MCF 10A (cell line): ENCODE results near the gene LIG3. TPM values are rescaled to one million over a fixed set of nuclear protein-coding genes. Genes with fewer than 3 reads are reported as not detected.

ENCODE experiments used
- BruUV-seq: library from RNA; stranded (reverse); fragments of 400-500 nt; replicated peaks from 2 replicates; lab custom pipeline; 2021; lab: Mats Ljungman, UMichigan
- CTCF ChIA-PET: fragments of 300-600 bp; sonication (Branson Sonifier 250); formaldehyde crosslinking; extraction: SDS; loops from one replicate; lab custom pipeline; 2021; ENCODE audit warnings: antibody characterized with exemption, inconsistent platforms; lab: Yijun Ruan, JAX
- POLR2A ChIA-PET: fragments of 300-600, 350-650 bp; sonication (Branson Sonifier 250); formaldehyde crosslinking; extraction: SDS; loops from one replicate; lab custom pipeline; 2020; ENCODE audit warnings: antibody characterized with exemption, inconsistent platforms; lab: Yijun Ruan, JAX
- DNase-seq: peaks from one replicate; pipeline ENCODE4 v3.0.0-alpha.2; 2018; ENCODE audit not compliant: unreplicated experiment
- H3K27ac Mint-ChIP-seq: one replicate; pipeline ENCODE4 v1.8.0; 2022; ENCODE audit warnings: mild to moderate bottlenecking, low read depth, mixed read lengths; ENCODE audit not compliant: unreplicated experiment
- H3K27me3 Mint-ChIP-seq: one replicate; pipeline ENCODE4 v1.8.0; 2022; ENCODE audit warnings: mixed read lengths; ENCODE audit not compliant: insufficient read depth, unreplicated experiment
- H3K36me3 Mint-ChIP-seq: one replicate; pipeline ENCODE4 v1.8.0; 2022; ENCODE audit warnings: mild to moderate bottlenecking, moderate library complexity, mixed read lengths; ENCODE audit not compliant: insufficient read depth, unreplicated experiment
- H3K4me1 Mint-ChIP-seq: one replicate; pipeline ENCODE4 v1.8.0; 2022; ENCODE audit warnings: mixed read lengths; ENCODE audit not compliant: insufficient read depth, unreplicated experiment
- H3K4me3 Mint-ChIP-seq: one replicate; pipeline ENCODE4 v1.8.0; 2022; ENCODE audit warnings: mild to moderate bottlenecking, moderate library complexity, mixed read lengths; ENCODE audit not compliant: unreplicated experiment
- H3K9me3 Mint-ChIP-seq: one replicate; pipeline ENCODE4 v1.8.0; 2022; ENCODE audit warnings: mixed read lengths; ENCODE audit not compliant: unreplicated experiment
- CTCF ChIP-seq: fragments of 200-600 bp; IDR thresholded peaks from one replicate; pipeline ENCODE4 v1.8.0; 2022; ENCODE audit warnings: antibody characterized with exemption, mild to moderate bottlenecking; ENCODE audit not compliant: unreplicated experiment
- intact Hi-C: fragments of 100-400 bp; cut with micrococcal nuclease; formaldehyde crosslinking; loops from 2 replicates; pipeline ENCODE4 v1.14.1; 2022
- total RNA-seq: library from RNA; stranded (reverse); gene quantifications from 2 replicates; pipeline ENCODE4 v1.2.3, GENCODE V29; 2022

The LIG3 gene
- total RNA-seq, 1 experiment from 2014 or later, result 39.7 TPM

- no TSS peak for BruUV-seq
- Mint-ChIP-seq H3K4me1 (peaks cover 10% of the 10 kb centered on the region), H3K9me3 (no peaks in the 10 kb centered on the region), H3K4me3 (no peak overlapping the region), H3K27ac (no peak overlapping the region), H3K27me3 (no peaks in the 10 kb centered on the region), H3K36me3 (peaks cover 69% of the 10 kb centered on the region)
- no peak for TF ChIP-seq CTCF
- ChIA-PET CTCF (interaction anchor here (1.4 kb wide), 1 partner anchor 10 kb away, joined by 6 read pairs; no protein-coding TSS in a partner anchor), POLR2A (interaction anchor here (0.5 kb wide), 2 partner anchors 96 to 127 kb away, joined by 3 read pairs; no protein-coding TSS in a partner anchor)
- DNase-seq, result no peak
- intact Hi-C loops, result no loop called here
These were observed 6.9 kb downstream of the LIG3 start for GRCh38 chr17:34987232-34987631.

GRCh38 chr17:34988644-34989043 lies 8.3 kb downstream of the LIG3 start:
- Mint-ChIP-seq H3K36me3 (peaks cover 67% of the 10 kb centered on the region), H3K4me1 (no peaks in the 10 kb centered on the region), H3K27ac (no peak overlapping the region), H3K4me3 (no peak overlapping the region), H3K27me3 (no peaks in the 10 kb centered on the region), H3K9me3 (no peaks in the 10 kb centered on the region)
- intact Hi-C loops, result no loop called here
- TF ChIP-seq CTCF, result no peak
- BruUV-seq, result no TSS peak
- POLR2A ChIA-PET, result no interaction called here
- CTCF ChIA-PET, result interaction anchor here (0.6 kb wide), 3 partner anchors 22 to 719 kb away, joined by 3 to 4 read pairs (median 3); partner anchors contain the start of gene CCL7
- DNase-seq, result no peak

DNA sequence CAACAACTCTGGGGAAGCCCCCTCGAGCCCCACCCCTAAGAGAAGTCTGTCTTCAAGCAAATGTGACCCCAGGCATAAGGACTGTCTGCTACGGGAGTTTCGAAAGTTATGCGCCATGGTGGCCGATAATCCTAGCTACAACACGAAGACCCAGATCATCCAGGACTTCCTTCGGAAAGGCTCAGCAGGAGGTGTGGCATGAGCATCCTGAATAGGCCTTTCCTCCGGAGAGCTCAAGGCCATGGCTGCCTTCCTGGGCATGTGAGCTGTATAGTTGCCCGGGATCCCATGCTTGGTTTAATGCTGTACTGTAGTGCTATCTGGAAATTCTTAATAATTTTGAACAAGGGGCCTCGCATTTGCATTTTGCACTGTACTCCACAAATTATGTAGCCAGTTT lies 9.2 kb downstream of the LIG3 start:
- intact Hi-C loops, result no loop called here
- no peaks in the 10 kb centered on the region for H3K4me1 Mint-ChIP-seq
- CTCF ChIA-PET, result interaction anchor here (0.6 to 1.7 kb wide), 2 partner anchors 8 to 238 kb away, joined by 3 to 8 read pairs; partner anchors contain the start of gene LIG3
- POLR2A ChIA-PET, result no interaction called here
- no peak for TF ChIP-seq CTCF
- peaks cover 65% of the 10 kb centered on the region for H3K36me3 Mint-ChIP-seq
- BruUV-seq, result no TSS peak
- no peak overlapping the region for H3K4me3 Mint-ChIP-seq
- H3K27ac Mint-ChIP-seq, result no peak overlapping the region
- no peaks in the 10 kb centered on the region for H3K9me3 Mint-ChIP-seq
- no peaks in the 10 kb centered on the region for H3K27me3 Mint-ChIP-seq
- no peak for DNase-seq

GRCh38 chr17:34990921-34991365 lies 10.6 kb downstream of the LIG3 start:
- intact Hi-C loops, result loop anchor here (10.0 kb wide), 1 partner anchor 544 kb away; the partner anchor contains the start of gene SLFN12L
- TF ChIP-seq CTCF, result no peak
- no peak overlapping the region for H3K4me3 Mint-ChIP-seq
- H3K9me3 Mint-ChIP-seq, result no peaks in the 10 kb centered on the region
- H3K27ac Mint-ChIP-seq, result no peak overlapping the region
- ChIA-PET CTCF (interaction anchor here (0.7 to 3.8 kb wide), 5 partner anchors 10 to 254 kb away, joined by 3 to 38 read pairs (median 3); partner anchors contain the start of genes LIG3 and RAD51D), POLR2A (interaction anchor here (1.0 to 1.6 kb wide), 3 partner anchors 10 to 98 kb away, joined by 3 to 7 read pairs (median 3); no protein-coding TSS in a partner anchor)
- H3K4me1 Mint-ChIP-seq, result no peaks in the 10 kb centered on the region
- BruUV-seq, result no TSS peak
- H3K36me3 Mint-ChIP-seq, result peaks cover 61% of the 10 kb centered on the region
- no peaks in the 10 kb centered on the region for H3K27me3 Mint-ChIP-seq
- no peak for DNase-seq
